Left lung (tissue), 10 donors: ENCODE measurements around the gene CTIF. TPM values are rescaled to one million over a fixed set of nuclear protein-coding genes. Genes with fewer than 3 reads are reported as not detected.

Experiments used
- ATAC-seq: fragments of 200-7000 bp; cut with Tn5 transposase; one replicate; pipeline ENCODE4 v1.9.1; 2020; ENCODE audit warnings: moderate library complexity
- DNase-seq, 4 donors: peaks; one replicate each; pipeline ENCODE4 v3.0.0-alpha.2; 2013 to 2020
- H3K27ac ChIP-seq, 2 donors: fragments of 200-600 bp; sonication (generic) in 1 of 2; one replicate each; pipeline versions ENCODE4 v1.5.0 to v1.8.0; 2020 to 2021
- H3K27me3 ChIP-seq, 2 donors: fragments of 200-600 bp; sonication (generic) in 1 of 2; one replicate each; pipeline versions ENCODE4 v1.5.0 to v1.8.0; 2020 to 2021
- H3K36me3 ChIP-seq, 2 donors: fragments of 200-600 bp; sonication (generic) in 1 of 2; one replicate each; pipeline versions ENCODE4 v1.5.0 to v1.8.0; 2020 to 2021
- H3K4me1 ChIP-seq, 2 donors: fragments of 200-600 bp; one replicate each; pipeline ENCODE4 v1.8.0; 2021
- H3K4me3 ChIP-seq, 2 donors: fragments of 200-600 bp; sonication (generic) in 1 of 2; one replicate each; pipeline versions ENCODE4 v1.5.0 to v1.8.0; 2020 to 2021; ENCODE audit warnings: mild to moderate bottlenecking in 1 of 2
- H3K9me3 ChIP-seq, 2 donors: fragments of 200-600 bp; sonication (generic) in 1 of 2; one replicate each; pipeline versions ENCODE4 v1.5.0 to v1.8.0; 2020 to 2021
- intact Hi-C, 2 donors: fragments of 100-400 bp; cut with DNase I; formaldehyde crosslinking; loops; one replicate each; pipeline versions ENCODE4 v1.11.2 to v1.14.2; 2022
- polyA plus RNA-seq, 6 donors: library from polyadenylated mRNA; unstranded; fragments of 120-200 nt; gene quantifications; one replicate each; pipeline ENCODE4 v1.2.1, GENCODE V29; 2013; ENCODE audit not compliant: insufficient read length in 6 of 6
- total RNA-seq, 2 donors: library from RNA; stranded (reverse); fragmentation: NEBNext Ultra II Directional; extraction: Animal tissue kit (Norgen Biotek cat#: 25700); gene quantifications; one replicate each; pipeline ENCODE4 v1.2.1, GENCODE V29; 2021
- TF ChIP-seq, protein P1 (sequence below), 2 donors: fragments of 200-600 bp; sonication (generic) in 1 of 2; IDR thresholded peaks; one replicate each; pipeline versions ENCODE4 v1.5.0 to v1.8.0; 2021; ENCODE audit warnings: antibody characterized with exemption in 2 of 2
- donor health status: DM: no; HTN: yes; CAD: no.
- donor health status: DM: no; HTN: no; CAD: no.

CTIF gene
- total and polyA plus RNA-seq, 8 donors = 24.9 to 46.1 (median 34.9) TPM

DNA sequence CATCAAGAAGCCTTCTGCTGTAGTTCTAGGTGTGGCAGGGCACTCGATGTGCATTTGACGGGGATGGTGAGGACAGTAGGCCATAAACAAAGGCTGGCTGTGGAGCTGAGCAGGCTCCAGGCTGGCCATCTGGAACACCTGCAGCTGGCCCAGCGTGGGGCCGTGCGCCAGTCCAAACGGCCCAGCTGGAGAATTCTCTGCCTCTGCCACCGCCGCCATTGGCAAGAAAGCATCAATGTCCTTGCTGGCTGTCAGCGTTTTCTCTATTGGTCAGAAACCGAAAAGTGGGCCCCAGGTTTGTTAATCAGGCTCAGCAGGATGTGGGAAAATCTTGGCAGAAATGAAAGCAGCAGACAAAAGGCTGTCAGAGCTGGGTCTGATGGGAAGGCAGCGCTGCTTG, 24.0 kb upstream of the CTIF start:
- Histone ChIP-seq H3K36me3 (no peaks in the 10 kb centered on the region), H3K9me3 (no peaks in the 10 kb centered on the region), H3K27ac (no peak overlapping the region), H3K27me3 (no peaks in the 10 kb centered on the region), H3K4me1 (no peaks in the 10 kb centered on the region), H3K4me3 (no peak overlapping the region)
- TF ChIP-seq, protein P1, sequence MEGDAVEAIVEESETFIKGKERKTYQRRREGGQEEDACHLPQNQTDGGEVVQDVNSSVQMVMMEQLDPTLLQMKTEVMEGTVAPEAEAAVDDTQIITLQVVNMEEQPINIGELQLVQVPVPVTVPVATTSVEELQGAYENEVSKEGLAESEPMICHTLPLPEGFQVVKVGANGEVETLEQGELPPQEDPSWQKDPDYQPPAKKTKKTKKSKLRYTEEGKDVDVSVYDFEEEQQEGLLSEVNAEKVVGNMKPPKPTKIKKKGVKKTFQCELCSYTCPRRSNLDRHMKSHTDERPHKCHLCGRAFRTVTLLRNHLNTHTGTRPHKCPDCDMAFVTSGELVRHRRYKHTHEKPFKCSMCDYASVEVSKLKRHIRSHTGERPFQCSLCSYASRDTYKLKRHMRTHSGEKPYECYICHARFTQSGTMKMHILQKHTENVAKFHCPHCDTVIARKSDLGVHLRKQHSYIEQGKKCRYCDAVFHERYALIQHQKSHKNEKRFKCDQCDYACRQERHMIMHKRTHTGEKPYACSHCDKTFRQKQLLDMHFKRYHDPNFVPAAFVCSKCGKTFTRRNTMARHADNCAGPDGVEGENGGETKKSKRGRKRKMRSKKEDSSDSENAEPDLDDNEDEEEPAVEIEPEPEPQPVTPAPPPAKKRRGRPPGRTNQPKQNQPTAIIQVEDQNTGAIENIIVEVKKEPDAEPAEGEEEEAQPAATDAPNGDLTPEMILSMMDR (IDR thresholded peaks at IDR 0.05) = no peak
- ATAC-seq (no peak), DNase-seq (no peak)
- intact Hi-C loops = no loop called here

DNA sequence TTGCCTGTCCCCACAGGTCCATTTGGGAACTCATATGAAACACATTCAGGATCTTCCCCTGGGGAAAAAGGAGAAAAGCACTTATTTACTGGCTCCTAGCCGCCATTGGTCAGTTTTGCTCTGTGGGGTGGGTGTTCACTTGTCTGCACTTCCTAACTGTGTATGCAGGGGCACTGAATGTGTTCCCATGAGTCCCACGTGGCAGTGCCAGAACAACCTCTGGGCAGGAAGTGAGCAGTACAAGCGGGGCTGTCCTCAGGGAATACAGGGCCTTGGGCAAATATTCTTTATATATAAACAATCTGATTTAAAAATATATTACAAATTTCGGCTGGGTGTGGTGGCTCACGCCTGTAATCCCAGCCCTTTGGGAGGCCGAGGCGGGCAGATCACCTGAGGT, 21.8 kb upstream of the CTIF start:
- Histone ChIP-seq H3K36me3 (no peaks in the 10 kb centered on the region), H3K27me3 (no peaks in the 10 kb centered on the region), H3K4me3 (no peak overlapping the region), H3K27ac (no peak overlapping the region), H3K9me3 (no peaks in the 10 kb centered on the region), H3K4me1 (no peaks in the 10 kb centered on the region)
- TF ChIP-seq, protein P1 (IDR thresholded peaks at IDR 0.05) = no peak
- DNase-seq = no peak
- no peak for ATAC-seq
- intact Hi-C loops = no loop called here

DNA sequence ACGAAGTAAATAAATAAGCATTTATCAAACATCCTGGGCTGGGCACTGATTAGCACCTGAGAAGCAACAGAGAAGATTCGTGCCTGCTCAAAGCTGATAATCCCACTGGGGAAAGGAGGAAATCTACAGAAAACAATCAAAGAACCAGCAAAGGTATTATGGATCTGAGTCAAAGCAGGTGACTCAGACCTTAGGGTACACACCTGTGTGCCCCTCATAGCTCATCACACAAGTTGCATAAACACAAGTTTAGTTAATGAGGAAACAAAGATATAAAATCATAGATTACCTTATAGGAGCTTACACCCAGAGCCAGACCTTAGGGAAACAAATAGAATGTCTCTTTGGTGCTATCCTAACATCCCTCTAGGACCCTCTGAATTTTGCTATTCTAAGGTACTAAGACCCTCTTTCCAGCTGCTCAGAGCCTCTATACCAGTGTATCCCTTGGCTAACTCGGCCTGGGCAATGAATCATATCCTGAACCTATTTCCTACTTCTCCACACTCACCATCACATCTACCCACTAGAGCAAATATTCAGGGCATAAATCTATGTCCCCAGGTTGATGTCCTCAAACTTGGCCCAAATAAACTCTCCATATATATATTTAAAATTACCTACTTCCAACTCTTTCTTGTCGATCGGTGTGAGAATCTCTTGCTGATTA, 19.3 kb upstream of the CTIF start:
- no peaks in the 10 kb centered on the region for H3K4me1 ChIP-seq
- no peaks in the 10 kb centered on the region for H3K27me3 ChIP-seq
- H3K9me3 ChIP-seq = no peaks in the 10 kb centered on the region
- intact Hi-C loops = no loop called here
- TF ChIP-seq, protein P1 (IDR thresholded peaks at IDR 0.05) = no peak
- H3K36me3 ChIP-seq = no peaks in the 10 kb centered on the region
- H3K4me3 ChIP-seq = no peak overlapping the region
- H3K27ac ChIP-seq = no peak overlapping the region
- ATAC-seq = no peak
- DNase-seq = no peak

DNA sequence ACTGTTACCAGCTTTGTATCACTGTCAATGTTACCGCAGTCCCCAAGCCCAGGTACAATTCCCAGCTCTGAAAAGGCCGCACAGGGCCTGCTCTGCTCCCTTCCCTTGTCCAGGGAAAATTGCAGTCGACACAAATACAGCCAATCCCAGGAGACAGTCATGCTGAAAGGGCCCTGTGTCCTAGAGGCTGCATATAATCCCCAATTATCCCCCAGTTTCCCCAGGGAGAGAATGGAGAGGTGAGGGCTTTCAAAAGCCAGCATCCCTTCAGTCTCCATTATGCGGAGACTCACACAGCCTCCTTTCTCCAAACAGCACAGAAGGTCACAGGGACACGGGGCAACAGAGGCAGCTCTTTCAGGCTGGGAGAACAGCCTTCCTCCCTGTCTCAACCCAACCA, 17.1 kb upstream of the CTIF start:
- no peak for DNase-seq
- TF ChIP-seq, protein P1 (IDR thresholded peaks at IDR 0.05) = no peak
- Histone ChIP-seq H3K36me3 (no peaks in the 10 kb centered on the region), H3K27me3 (peaks cover 0 to 7% of the 10 kb centered on the region in 2 donors), H3K4me1 (no peaks in the 10 kb centered on the region), H3K4me3 (no peak overlapping the region), H3K9me3 (no peaks in the 10 kb centered on the region), H3K27ac (no peak overlapping the region)
- no peak for ATAC-seq
- intact Hi-C loops = no loop called here

DNA sequence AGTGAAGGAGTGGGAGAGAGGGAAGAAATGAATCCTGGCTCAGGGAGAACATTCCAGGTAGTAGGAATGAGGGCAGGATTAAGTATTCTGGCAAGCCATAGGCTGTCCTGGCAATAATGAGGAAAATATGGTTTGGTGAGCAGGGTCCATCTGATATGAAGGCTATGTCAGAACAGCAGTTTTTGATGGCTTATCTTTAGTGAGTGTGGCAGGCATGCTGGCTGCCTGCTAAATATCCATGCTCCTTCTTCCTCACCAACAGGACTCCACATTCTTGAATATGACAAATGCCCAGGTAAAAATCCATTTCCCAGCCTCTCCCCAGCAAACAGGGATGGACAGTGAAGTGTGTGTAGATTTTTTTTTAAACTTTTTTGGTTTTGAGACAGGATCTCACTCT, 13.2 kb upstream of the CTIF start:
- intact Hi-C loops = no loop called here
- Histone ChIP-seq H3K36me3 (no peaks in the 10 kb centered on the region), H3K27me3 (peaks cover 0 to 11% of the 10 kb centered on the region in 2 donors), H3K9me3 (no peaks in the 10 kb centered on the region), H3K27ac (no peak overlapping the region), H3K4me3 (no peak overlapping the region), H3K4me1 (no peaks in the 10 kb centered on the region)
- TF ChIP-seq, protein P1 (IDR thresholded peaks at IDR 0.05) = no peak
- DNase-seq (no peak), ATAC-seq (no peak)
